GM23338 (cell line): ENCODE data around the gene LHB. TPM values are rescaled to one million over a fixed set of nuclear protein-coding genes. Genes with fewer than 3 reads are reported as not detected.
A peak's percentile ranks its signal among the peaks of the same experiment; 100 is the strongest.

Experiments used
- ATAC-seq: fragments of 200-7000 bp; cut with Tn5 transposase; 3 replicates; pipeline ENCODE4 v1.9.1; 2020
- DNase-seq: peaks from one replicate; pipeline ENCODE4 v3.0.0-alpha.2; 2015; ENCODE audit warnings: low spot score
- H2AFZ ChIP-seq: fragments of 200-600 bp; sonication (generic); 2 replicates; pipeline ENCODE4 v1.8.0; 2016; ENCODE audit warnings: antibody characterized with exemption, mild to moderate bottlenecking, moderate library complexity
- H3F3A ChIP-seq: fragments of 200-600 bp; sonication (generic); replicated peaks from 2 replicates; pipeline ENCODE4 v1.8.0; 2017; ENCODE audit warnings: antibody characterized with exemption, mixed run types, low read depth
- H3K27ac ChIP-seq: fragments of 200-600 bp; sonication (generic); 2 replicates; pipeline ENCODE4 v1.6.1; 2016; ENCODE audit warnings: low read depth
- H3K27me3 ChIP-seq: fragments of 200-600 bp; sonication (generic); 2 replicates; pipeline ENCODE4 v1.8.0; 2016; ENCODE audit warnings: mild to moderate bottlenecking, mixed run types, moderate library complexity; ENCODE audit not compliant: insufficient read depth
- H3K36me3 ChIP-seq: fragments of 200-600 bp; sonication (generic); 2 replicates; pipeline ENCODE4 v1.8.0; 2016; ENCODE audit warnings: mild to moderate bottlenecking; ENCODE audit not compliant: insufficient read depth
- H3K4me1 ChIP-seq: fragments of 200-600 bp; sonication (generic); 2 replicates; pipeline ENCODE4 v1.8.0; 2016; ENCODE audit warnings: mild to moderate bottlenecking, moderate library complexity; ENCODE audit not compliant: insufficient read depth
- H3K4me2 ChIP-seq: fragments of 200-600 bp; sonication (generic); 2 replicates; pipeline ENCODE4 v1.7.1; 2017; ENCODE audit warnings: mixed run types
- H3K4me3 ChIP-seq: fragments of 200-600 bp; sonication (generic); 2 replicates; pipeline ENCODE4 v1.6.1; 2016; ENCODE audit warnings: mixed run types
- H3K79me2 ChIP-seq: fragments of 200-600 bp; sonication (generic); replicated peaks from 2 replicates; pipeline ENCODE4 v1.8.0; 2017; ENCODE audit warnings: mild to moderate bottlenecking; ENCODE audit not compliant: insufficient read depth
- H3K9me2 ChIP-seq: fragments of 200-600 bp; sonication (generic); 2 replicates; pipeline ENCODE4 v1.8.0; 2017; ENCODE audit not compliant: insufficient read depth
- H4K20me1 ChIP-seq: fragments of 200-600 bp; sonication (generic); replicated peaks from 2 replicates; pipeline ENCODE4 v1.8.0; 2017; ENCODE audit warnings: mild to moderate bottlenecking; ENCODE audit not compliant: insufficient read depth
- H3K27ac Mint-ChIP-seq: 2 replicates; pipeline ENCODE4 v1.8.0; 2020; ENCODE audit warnings: inconsistent platforms, mild to moderate bottlenecking, moderate library complexity, mixed read lengths
- H3K27me3 Mint-ChIP-seq: 3 replicates; pipeline ENCODE4 v1.8.0; 2022; ENCODE audit warnings: low read depth, mild to moderate bottlenecking, moderate library complexity, mixed read lengths, inconsistent platforms; ENCODE audit not compliant: insufficient read depth, poor library complexity
- H3K36me3 Mint-ChIP-seq: 3 replicates; pipeline ENCODE4 v1.8.0; 2021; ENCODE audit warnings: low read depth, mild to moderate bottlenecking, inconsistent platforms, moderate library complexity, mixed read lengths
- H3K4me1 Mint-ChIP-seq: 3 replicates; pipeline ENCODE4 v1.8.0; 2020; ENCODE audit warnings: mild to moderate bottlenecking, inconsistent platforms, mixed read lengths
- H3K4me3 Mint-ChIP-seq: 3 replicates; pipeline ENCODE4 v1.8.0; 2021; ENCODE audit warnings: moderate library complexity, mild to moderate bottlenecking, inconsistent platforms, mixed read lengths
- H3K9me3 Mint-ChIP-seq: 3 replicates; pipeline ENCODE4 v1.8.0; 2020; ENCODE audit warnings: moderate library complexity, mild to moderate bottlenecking, inconsistent platforms, mixed read lengths
- POLR2AphosphoS5 ChIP-seq: IDR thresholded peaks from 2 replicates; pipeline ENCODE4 v1.6.1; 2016; ENCODE audit warnings: antibody characterized with exemption, low read depth
- long read RNA-seq: library from polyadenylated mRNA; unstranded; transcript quantifications from one replicate; pipeline ENCODE4 v2.0.0, GENCODE V29; 2020; ENCODE audit not compliant: unreplicated experiment
- polyA plus RNA-seq: library from polyadenylated mRNA; unstranded; fragments of >200 nt; fragmentation: Nextera tagmentation; extraction: Ambion mirVana; gene quantifications from 2 replicates; pipeline ENCODE4 v1.2.1, GENCODE V29; 2016
- total RNA-seq: library from RNA; depleted of rRNA; stranded (reverse); fragments of >200 nt; shearing (Covaris generic); gene quantifications from 2 replicates; pipeline ENCODE4 v1.2.3, GENCODE V29; 2014; rRNA removed
- TF ChIP-seq, protein P1 (sequence below), 2 experiments: fragments of 200-600 bp in 1 of 2; sonication (generic) in 1 of 2; conservative IDR thresholded peaks; 2 replicates each; pipeline versions ENCODE4 v1.5.1 to v1.6.1; 2016 to 2017; ENCODE audit warnings: antibody characterized with exemption in 2 of 2, low read depth in 2 of 2, mild to moderate bottlenecking in 2 of 2, moderate library complexity in 1 of 2
- TF ChIP-seq, protein P2 (sequence below): IDR thresholded peaks from 2 replicates; pipeline ENCODE4 v1.6.1; 2016; ENCODE audit warnings: antibody characterized with exemption
- TF ChIP-seq, protein P3 (sequence below): fragments of 250-450 bp; sonication (Bioruptor Pico); IDR thresholded peaks from 2 replicates; pipeline ENCODE4 v1.5.0; 2020; ENCODE audit warnings: mild to moderate bottlenecking, moderate library complexity

LHB gene
- total RNA-seq = 1.9 TPM in 1 of 2 replicates, not detected in the other
- 0.76 TPM in 1 of 2 replicates, not detected in the other for polyA plus RNA-seq
- long read RNA-seq = 0 reads

DNA sequence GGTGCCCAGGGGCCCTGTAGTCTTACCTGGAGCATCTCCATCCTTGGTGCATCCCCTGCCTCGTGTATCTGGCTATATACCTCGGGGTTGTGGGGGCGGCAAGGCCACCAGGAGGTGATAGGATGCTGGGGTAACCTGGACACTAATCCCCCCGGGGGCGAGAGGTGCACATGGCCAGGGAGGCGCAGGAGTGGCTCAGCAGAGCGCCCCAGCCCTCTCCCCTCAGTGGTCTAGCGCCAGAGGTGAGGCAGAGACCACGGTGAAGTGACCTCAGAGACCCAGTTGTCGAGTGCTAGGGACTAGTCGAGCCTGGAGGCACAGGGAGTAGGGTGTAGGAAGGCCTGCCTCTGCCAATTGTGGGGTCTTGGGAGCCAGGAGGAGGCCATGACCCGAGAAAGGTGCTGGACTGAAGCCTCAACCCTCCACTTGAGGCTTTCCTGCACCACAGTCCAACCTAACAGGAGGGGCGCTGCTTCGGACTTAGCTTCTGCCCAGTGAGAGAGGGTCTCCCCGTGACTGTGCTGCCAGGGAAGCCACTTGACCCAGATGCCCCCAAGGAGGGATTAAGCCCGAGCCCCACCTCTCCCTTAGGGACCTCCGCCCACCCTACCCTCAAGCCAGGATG lies at the start of gene LHB:
LHB (minus strand) TSS at position 51 of the 625 bp plus-strand sequence; CDS start at position 41, 10 bp downstream.
- Histone ChIP-seq H3K36me3 (no peaks in the 10 kb centered on the region), H3K4me1 (peaks cover 19% of the 10 kb centered on the region; the same call in 1 of the 2 replicates), H3K4me2 (peak within 1 kb of the TSS; percentile 92), H3K27ac (no peak within 1 kb of the TSS), H4K20me1 (no peaks in the 10 kb centered on the region; the same call in 1 of the 2 replicates), H3K79me2 (no peaks in the 10 kb centered on the region), H3K4me3 (peak within 1 kb of the TSS; percentile 64), H3K27me3 (peaks cover 35% of the 10 kb centered on the region), H2AFZ (no peak within 1 kb of the TSS), H3K9me2 (no peaks in the 10 kb centered on the region), H3F3A (0 out of 2 replicates have a peak, but pooled peaks cover 3% of the 10 kb centered on the region)
- DNase-seq = peak; percentile 63
- TF ChIP-seq, protein P1, sequence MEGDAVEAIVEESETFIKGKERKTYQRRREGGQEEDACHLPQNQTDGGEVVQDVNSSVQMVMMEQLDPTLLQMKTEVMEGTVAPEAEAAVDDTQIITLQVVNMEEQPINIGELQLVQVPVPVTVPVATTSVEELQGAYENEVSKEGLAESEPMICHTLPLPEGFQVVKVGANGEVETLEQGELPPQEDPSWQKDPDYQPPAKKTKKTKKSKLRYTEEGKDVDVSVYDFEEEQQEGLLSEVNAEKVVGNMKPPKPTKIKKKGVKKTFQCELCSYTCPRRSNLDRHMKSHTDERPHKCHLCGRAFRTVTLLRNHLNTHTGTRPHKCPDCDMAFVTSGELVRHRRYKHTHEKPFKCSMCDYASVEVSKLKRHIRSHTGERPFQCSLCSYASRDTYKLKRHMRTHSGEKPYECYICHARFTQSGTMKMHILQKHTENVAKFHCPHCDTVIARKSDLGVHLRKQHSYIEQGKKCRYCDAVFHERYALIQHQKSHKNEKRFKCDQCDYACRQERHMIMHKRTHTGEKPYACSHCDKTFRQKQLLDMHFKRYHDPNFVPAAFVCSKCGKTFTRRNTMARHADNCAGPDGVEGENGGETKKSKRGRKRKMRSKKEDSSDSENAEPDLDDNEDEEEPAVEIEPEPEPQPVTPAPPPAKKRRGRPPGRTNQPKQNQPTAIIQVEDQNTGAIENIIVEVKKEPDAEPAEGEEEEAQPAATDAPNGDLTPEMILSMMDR (conservative IDR thresholded peaks at IDR 0.05; ENCODE audit: low read depth in 2 of 2) = peak in 1 of 2 experiments; percentile 17; a peak in 3 of 4 replicates
- TF ChIP-seq, protein P2, sequence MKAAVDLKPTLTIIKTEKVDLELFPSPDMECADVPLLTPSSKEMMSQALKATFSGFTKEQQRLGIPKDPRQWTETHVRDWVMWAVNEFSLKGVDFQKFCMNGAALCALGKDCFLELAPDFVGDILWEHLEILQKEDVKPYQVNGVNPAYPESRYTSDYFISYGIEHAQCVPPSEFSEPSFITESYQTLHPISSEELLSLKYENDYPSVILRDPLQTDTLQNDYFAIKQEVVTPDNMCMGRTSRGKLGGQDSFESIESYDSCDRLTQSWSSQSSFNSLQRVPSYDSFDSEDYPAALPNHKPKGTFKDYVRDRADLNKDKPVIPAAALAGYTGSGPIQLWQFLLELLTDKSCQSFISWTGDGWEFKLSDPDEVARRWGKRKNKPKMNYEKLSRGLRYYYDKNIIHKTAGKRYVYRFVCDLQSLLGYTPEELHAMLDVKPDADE = no peak
- H3K4me1 Mint-ChIP-seq = peaks cover 22% of the 10 kb centered on the region
- H3K4me3 Mint-ChIP-seq = peak within 1 kb of the TSS; percentile 63
- H3K27ac Mint-ChIP-seq = no peak within 1 kb of the TSS
- H3K9me3 Mint-ChIP-seq = peaks cover 3% of the 10 kb centered on the region; the same call in 1 of the 3 replicates
- H3K27me3 Mint-ChIP-seq = peaks cover 30% of the 10 kb centered on the region
- ATAC-seq = no peak; the same call in 2 of the 3 replicates
- peaks cover 31% of the 10 kb centered on the region for H3K36me3 Mint-ChIP-seq

DNA sequence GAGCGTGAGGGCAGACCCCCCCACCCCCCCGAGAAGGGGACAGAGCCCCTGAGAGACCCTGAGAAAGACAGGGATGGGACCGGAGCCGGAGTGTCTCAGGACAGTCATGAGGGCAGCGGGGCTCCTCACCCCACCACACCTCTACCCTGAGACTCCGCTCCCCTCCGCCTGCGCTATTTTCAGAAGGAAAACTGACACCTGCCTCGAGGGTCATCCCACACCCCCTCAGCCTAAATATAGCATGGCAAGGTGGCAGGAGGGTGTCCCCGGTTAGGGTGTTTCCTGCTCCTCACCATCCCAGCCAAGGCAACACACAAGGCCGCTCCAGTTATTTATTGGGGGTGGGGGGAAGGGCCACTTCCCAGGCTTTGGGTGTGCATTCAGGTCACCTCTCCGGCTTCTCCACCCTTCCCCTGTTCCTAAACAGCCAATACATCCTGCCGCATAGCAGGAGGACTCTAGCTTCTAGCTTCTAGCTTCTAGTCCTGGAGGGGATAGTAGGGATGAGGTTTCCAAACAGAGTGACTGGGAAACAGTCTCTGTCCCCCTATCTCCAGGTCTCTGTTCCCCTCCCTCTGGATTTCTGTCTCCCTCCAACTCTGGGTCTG lies 49.1 kb upstream of the LHB start:
- peak; percentile 11 for ATAC-seq
- peaks cover 45% of the 10 kb centered on the region for H3K27me3 Mint-ChIP-seq
- peak overlapping the region; percentile 58 for H3K4me3 Mint-ChIP-seq

More for the DNA sequence above, 49.1 kb upstream of the LHB start:
- Histone ChIP-seq H4K20me1 (no peaks in the 10 kb centered on the region), H3F3A (no peaks in the 10 kb centered on the region), H3K4me1 (peaks cover 32% of the 10 kb centered on the region), H3K9me2 (0 out of 2 replicates have a peak, but pooled peaks cover 6% of the 10 kb centered on the region), H3K27me3 (peaks cover 60% of the 10 kb centered on the region), H3K4me2 (peak overlapping the region; percentile 91), H3K4me3 (peak overlapping the region; percentile 65), H3K36me3 (no peaks in the 10 kb centered on the region), H2AFZ (peak overlapping the region; percentile 66; the same call in 1 of the 2 replicates), H3K79me2 (no peaks in the 10 kb centered on the region), H3K27ac (no peak overlapping the region)
- H3K27ac Mint-ChIP-seq = no peak overlapping the region
- H3K9me3 Mint-ChIP-seq = peaks cover 14% of the 10 kb centered on the region
- peaks cover 7% of the 10 kb centered on the region for H3K36me3 Mint-ChIP-seq
- TF ChIP-seq, protein P3, sequence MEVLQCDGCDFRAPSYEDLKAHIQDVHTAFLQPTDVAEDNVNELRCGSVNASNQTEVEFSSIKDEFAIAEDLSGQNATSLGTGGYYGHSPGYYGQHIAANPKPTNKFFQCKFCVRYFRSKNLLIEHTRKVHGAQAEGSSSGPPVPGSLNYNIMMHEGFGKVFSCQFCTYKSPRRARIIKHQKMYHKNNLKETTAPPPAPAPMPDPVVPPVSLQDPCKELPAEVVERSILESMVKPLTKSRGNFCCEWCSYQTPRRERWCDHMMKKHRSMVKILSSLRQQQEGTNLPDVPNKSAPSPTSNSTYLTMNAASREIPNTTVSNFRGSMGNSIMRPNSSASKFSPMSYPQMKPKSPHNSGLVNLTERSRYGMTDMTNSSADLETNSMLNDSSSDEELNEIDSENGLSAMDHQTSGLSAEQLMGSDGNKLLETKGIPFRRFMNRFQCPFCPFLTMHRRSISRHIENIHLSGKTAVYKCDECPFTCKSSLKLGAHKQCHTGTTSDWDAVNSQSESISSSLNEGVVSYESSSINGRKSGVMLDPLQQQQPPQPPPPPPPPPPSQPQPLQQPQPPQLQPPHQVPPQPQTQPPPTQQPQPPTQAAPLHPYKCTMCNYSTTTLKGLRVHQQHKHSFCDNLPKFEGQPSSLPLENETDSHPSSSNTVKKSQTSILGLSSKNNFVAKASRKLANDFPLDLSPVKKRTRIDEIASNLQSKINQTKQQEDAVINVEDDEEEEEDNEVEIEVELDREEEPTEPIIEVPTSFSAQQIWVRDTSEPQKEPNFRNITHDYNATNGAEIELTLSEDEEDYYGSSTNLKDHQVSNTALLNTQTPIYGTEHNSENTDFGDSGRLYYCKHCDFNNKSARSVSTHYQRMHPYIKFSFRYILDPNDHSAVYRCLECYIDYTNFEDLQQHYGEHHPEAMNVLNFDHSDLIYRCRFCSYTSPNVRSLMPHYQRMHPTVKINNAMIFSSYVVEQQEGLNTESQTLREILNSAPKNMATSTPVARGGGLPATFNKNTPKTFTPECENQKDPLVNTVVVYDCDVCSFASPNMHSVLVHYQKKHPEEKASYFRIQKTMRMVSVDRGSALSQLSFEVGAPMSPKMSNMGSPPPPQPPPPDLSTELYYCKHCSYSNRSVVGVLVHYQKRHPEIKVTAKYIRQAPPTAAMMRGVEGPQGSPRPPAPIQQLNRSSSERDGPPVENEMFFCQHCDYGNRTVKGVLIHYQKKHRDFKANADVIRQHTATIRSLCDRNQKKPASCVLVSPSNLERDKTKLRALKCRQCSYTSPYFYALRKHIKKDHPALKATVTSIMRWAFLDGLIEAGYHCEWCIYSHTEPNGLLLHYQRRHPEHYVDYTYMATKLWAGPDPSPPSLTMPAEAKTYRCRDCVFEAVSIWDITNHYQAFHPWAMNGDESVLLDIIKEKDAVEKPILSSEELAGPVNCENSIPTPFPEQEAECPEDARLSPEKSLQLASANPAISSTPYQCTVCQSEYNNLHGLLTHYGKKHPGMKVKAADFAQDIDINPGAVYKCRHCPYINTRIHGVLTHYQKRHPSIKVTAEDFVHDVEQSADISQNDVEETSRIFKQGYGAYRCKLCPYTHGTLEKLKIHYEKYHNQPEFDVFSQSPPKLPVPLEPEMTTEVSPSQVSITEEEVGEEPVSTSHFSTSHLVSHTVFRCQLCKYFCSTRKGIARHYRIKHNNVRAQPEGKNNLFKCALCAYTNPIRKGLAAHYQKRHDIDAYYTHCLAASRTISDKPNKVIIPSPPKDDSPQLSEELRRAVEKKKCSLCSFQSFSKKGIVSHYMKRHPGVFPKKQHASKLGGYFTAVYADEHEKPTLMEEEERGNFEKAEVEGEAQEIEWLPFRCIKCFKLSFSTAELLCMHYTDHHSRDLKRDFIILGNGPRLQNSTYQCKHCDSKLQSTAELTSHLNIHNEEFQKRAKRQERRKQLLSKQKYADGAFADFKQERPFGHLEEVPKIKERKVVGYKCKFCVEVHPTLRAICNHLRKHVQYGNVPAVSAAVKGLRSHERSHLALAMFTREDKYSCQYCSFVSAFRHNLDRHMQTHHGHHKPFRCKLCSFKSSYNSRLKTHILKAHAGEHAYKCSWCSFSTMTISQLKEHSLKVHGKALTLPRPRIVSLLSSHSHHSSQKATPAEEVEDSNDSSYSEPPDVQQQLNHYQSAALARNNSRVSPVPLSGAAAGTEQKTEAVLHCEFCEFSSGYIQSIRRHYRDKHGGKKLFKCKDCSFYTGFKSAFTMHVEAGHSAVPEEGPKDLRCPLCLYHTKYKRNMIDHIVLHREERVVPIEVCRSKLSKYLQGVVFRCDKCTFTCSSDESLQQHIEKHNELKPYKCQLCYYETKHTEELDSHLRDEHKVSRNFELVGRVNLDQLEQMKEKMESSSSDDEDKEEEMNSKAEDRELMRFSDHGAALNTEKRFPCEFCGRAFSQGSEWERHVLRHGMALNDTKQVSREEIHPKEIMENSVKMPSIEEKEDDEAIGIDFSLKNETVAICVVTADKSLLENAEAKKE = no peak
- TF ChIP-seq POLR2AphosphoS5 = 0 out of 2 replicates have a peak, but pooled peaks have one; percentile 16
- DNase-seq = peak; percentile 53
- H3K4me1 Mint-ChIP-seq = peaks cover 36% of the 10 kb centered on the region
